PC-3 (cell line): Measurements from ENCODE around the gene SLC9A9. TPM values are rescaled to one million over a fixed set of nuclear protein-coding genes. Genes with fewer than 3 reads are reported as not detected.

Experiments
- ATAC-seq: fragments of 200-7000 bp; cut with Tn5 transposase; 2 replicates; pipeline ENCODE4 v1.9.1; 2020; ENCODE audit warnings: mild to moderate bottlenecking, moderate library complexity
- BruUV-seq: library from RNA; stranded (reverse); fragments of 400-500 nt; replicated peaks from 2 replicates; lab custom pipeline; 2021; lab: Mats Ljungman, UMichigan
- CTCF ChIA-PET: fragments of 300-600 bp; sonication (Branson Sonifier 250); formaldehyde crosslinking; loops from one replicate; lab custom pipeline; 2022; ENCODE audit warnings: antibody characterized with exemption; lab: Charles Lee
- POLR2A ChIA-PET: fragments of 300-600 bp; sonication (Branson Sonifier 250); formaldehyde crosslinking; loops from one replicate; lab custom pipeline; 2022; ENCODE audit warnings: antibody characterized with exemption; ENCODE audit not compliant: unreplicated experiment; lab: Charles Lee
- DNase-seq: peaks from one replicate; pipeline ENCODE4 v3.0.0-alpha.2; 2015
- H2AFZ ChIP-seq: fragments of 300-600 bp; sonication (generic); 2 replicates; pipeline ENCODE4 v1.6.0; 2016; ENCODE audit warnings: antibody characterized with exemption, low read length
- H3F3A ChIP-seq: fragments of 300-600 bp; sonication (generic); one replicate; pipeline ENCODE4 v1.6.0; 2017; ENCODE audit warnings: antibody characterized with exemption, low read length, control low read depth, mild to moderate bottlenecking; ENCODE audit not compliant: unreplicated experiment
- H3K27ac ChIP-seq: fragments of 300-600 bp; sonication (generic); 2 replicates; pipeline ENCODE4 v1.5.1; 2016; ENCODE audit warnings: mild to moderate bottlenecking, low read length
- H3K27me3 ChIP-seq: fragments of 300-600 bp; sonication (generic); 2 replicates; pipeline ENCODE4 v1.6.1; 2016; ENCODE audit warnings: low read length, mixed read lengths
- H3K36me3 ChIP-seq: fragments of 300-600 bp; sonication (generic); 2 replicates; pipeline ENCODE4 v1.6.1; 2016; ENCODE audit warnings: low read depth, mixed run types, low read length, mixed read lengths
- H3K4me1 ChIP-seq: fragments of 300-600 bp; sonication (generic); 2 replicates; pipeline ENCODE4 v1.5.1; 2016; ENCODE audit warnings: low read length; ENCODE audit not compliant: insufficient read depth
- H3K4me2 ChIP-seq: fragments of 300-600 bp; sonication (generic); 2 replicates; pipeline ENCODE4 v1.6.0; 2016; ENCODE audit warnings: low read length
- H3K4me3 ChIP-seq: fragments of 300-600 bp; sonication (generic); 2 replicates; pipeline ENCODE4 v1.5.1; 2016; ENCODE audit warnings: mild to moderate bottlenecking, low read length, mixed read lengths
- H3K79me2 ChIP-seq: fragments of 300-600 bp; sonication (generic); 2 replicates; pipeline ENCODE4 v1.6.1; 2017; ENCODE audit warnings: low read length, mixed read lengths
- H3K9ac ChIP-seq: fragments of 300-600 bp; sonication (generic); 2 replicates; pipeline ENCODE4 v1.6.0; 2016; ENCODE audit warnings: mild to moderate bottlenecking, low read length
- H3K9me2 ChIP-seq: fragments of 300-600 bp; sonication (generic); replicated peaks from 2 replicates; pipeline ENCODE4 v1.6.1; 2016; ENCODE audit warnings: mixed run types, low read length, mixed read lengths
- H3K9me3 ChIP-seq: fragments of 300-600 bp; sonication (generic); 2 replicates; pipeline ENCODE4 v1.6.1; 2016; ENCODE audit warnings: low read length, mixed read lengths
- H4K20me1 ChIP-seq: fragments of 300-600 bp; sonication (generic); 2 replicates; pipeline ENCODE4 v1.6.1; 2016; ENCODE audit warnings: low read length, mixed read lengths
- EZH2 ChIP-seq: fragments of 300-600 bp; sonication (generic); IDR thresholded peaks from one replicate; pipeline ENCODE4 v1.6.1; 2017; ENCODE audit warnings: antibody characterized with exemption, mild to moderate bottlenecking, low read length; ENCODE audit not compliant: unreplicated experiment
- EZH2phosphoT487 ChIP-seq: fragments of 300-600 bp; sonication (generic); IDR thresholded peaks from 2 replicates; pipeline ENCODE4 v1.6.1; 2018; ENCODE audit warnings: mild to moderate bottlenecking, antibody characterized with exemption, low read length, borderline replicate concordance
- intact Hi-C: fragments of 100-400 bp; cut with micrococcal nuclease; formaldehyde crosslinking; loops from 2 replicates; pipeline ENCODE4 v1.9.0; 2023
- total RNA-seq: library from RNA; depleted of rRNA; stranded (reverse); fragments of >200 nt; gene quantifications from 2 replicates; pipeline ENCODE4 v1.2.3, GENCODE V29; 2014
- TF ChIP-seq, protein P1 (sequence below): fragments of 300-600 bp; sonication (generic); conservative IDR thresholded peaks from 2 replicates; pipeline ENCODE4 v1.5.1; 2017; ENCODE audit warnings: antibody characterized with exemption, low read depth, mild to moderate bottlenecking, low read length

The SLC9A9 gene
- total RNA-seq, 1 experiment from 2014 or later = 0.07 TPM

DNA sequence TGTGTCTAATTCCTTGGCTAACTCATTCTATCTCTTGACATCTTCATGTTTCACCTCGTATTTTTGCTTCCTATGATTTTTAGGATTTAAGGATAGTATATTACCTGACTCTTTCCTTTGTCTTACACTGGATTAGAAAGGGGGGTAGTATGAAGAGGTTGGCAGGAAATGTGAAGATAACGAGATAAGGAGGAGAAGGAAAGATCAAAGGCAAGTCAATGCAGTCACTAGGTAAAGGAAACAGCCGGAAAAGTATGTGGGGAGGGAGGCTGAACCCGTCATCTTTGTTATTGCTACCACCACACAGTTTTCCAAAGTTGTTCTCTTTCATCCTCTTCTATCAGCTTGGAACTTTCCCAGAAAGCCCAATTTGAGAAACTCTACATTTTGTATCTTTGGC, 90.6 kb downstream of the SLC9A9 start:
- no TSS peak for BruUV-seq

DNA sequence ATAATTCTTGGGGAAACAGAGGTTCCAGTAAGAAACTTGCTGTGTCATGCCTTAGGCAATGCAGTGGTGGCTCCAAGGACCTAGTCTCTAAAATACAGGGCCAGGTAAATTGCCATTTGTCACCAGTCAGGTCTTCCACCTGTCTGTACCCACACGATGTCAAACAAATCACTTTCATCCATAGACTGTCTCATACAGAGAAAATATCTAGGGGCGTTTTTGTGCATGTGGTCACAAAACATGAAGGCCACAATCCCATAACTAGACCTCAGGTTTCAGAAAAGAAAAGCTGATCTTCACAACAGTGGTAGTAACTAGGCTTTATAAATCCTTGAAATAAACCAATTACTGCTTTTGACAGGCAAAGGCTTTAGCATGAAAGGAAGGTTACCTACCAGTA, 92.3 kb downstream of the SLC9A9 start:
- CTCF ChIA-PET = no interaction called here
- Histone ChIP-seq H4K20me1 (no peaks in the 10 kb centered on the region), H3K27me3 (no peaks in the 10 kb centered on the region), H3K9ac (no peak overlapping the region), H3K9me3 (no peaks in the 10 kb centered on the region), H3K4me2 (no peak overlapping the region), H3K4me1 (no peaks in the 10 kb centered on the region), H3F3A (no peaks in the 10 kb centered on the region), H3K36me3 (no peaks in the 10 kb centered on the region), H3K4me3 (no peak overlapping the region), H3K79me2 (no peaks in the 10 kb centered on the region), H3K27ac (no peak overlapping the region), H2AFZ (no peak overlapping the region), H3K9me2 (no peaks in the 10 kb centered on the region)
- POLR2A ChIA-PET = no interaction called here
- no peak for DNase-seq
- intact Hi-C loops = no loop called here
- TF ChIP-seq, protein P1, sequence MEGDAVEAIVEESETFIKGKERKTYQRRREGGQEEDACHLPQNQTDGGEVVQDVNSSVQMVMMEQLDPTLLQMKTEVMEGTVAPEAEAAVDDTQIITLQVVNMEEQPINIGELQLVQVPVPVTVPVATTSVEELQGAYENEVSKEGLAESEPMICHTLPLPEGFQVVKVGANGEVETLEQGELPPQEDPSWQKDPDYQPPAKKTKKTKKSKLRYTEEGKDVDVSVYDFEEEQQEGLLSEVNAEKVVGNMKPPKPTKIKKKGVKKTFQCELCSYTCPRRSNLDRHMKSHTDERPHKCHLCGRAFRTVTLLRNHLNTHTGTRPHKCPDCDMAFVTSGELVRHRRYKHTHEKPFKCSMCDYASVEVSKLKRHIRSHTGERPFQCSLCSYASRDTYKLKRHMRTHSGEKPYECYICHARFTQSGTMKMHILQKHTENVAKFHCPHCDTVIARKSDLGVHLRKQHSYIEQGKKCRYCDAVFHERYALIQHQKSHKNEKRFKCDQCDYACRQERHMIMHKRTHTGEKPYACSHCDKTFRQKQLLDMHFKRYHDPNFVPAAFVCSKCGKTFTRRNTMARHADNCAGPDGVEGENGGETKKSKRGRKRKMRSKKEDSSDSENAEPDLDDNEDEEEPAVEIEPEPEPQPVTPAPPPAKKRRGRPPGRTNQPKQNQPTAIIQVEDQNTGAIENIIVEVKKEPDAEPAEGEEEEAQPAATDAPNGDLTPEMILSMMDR = no peak
- no peak for TF ChIP-seq EZH2phosphoT487
- no peak for TF ChIP-seq EZH2
- no peak for ATAC-seq
- no TSS peak for BruUV-seq

More for the DNA sequence above, 90.6 kb downstream of the SLC9A9 start:
- DNase-seq (no peak), ATAC-seq (no peak)
- ChIA-PET CTCF (interaction anchor here (0.6 kb wide), 1 partner anchor 622 kb away, joined by 3 read pairs; no protein-coding TSS in a partner anchor), POLR2A (no interaction called here)
- no peaks in the 10 kb centered on the region for H3K79me2 ChIP-seq
- no peak overlapping the region for H3K27ac ChIP-seq
- H3F3A ChIP-seq = no peaks in the 10 kb centered on the region
- no peaks in the 10 kb centered on the region for H3K9me3 ChIP-seq
- H3K27me3 ChIP-seq = no peaks in the 10 kb centered on the region
- TF ChIP-seq, protein P1 = no peak
- TF ChIP-seq EZH2phosphoT487 = no peak
- H4K20me1 ChIP-seq = no peaks in the 10 kb centered on the region
- no peaks in the 10 kb centered on the region for H3K9me2 ChIP-seq
- H3K4me2 ChIP-seq = no peak overlapping the region
- H2AFZ ChIP-seq = no peak overlapping the region
- H3K36me3 ChIP-seq = no peaks in the 10 kb centered on the region
- H3K4me1 ChIP-seq = no peaks in the 10 kb centered on the region
- intact Hi-C loops = no loop called here
- H3K4me3 ChIP-seq = no peak overlapping the region
- no peak overlapping the region for H3K9ac ChIP-seq

DNA sequence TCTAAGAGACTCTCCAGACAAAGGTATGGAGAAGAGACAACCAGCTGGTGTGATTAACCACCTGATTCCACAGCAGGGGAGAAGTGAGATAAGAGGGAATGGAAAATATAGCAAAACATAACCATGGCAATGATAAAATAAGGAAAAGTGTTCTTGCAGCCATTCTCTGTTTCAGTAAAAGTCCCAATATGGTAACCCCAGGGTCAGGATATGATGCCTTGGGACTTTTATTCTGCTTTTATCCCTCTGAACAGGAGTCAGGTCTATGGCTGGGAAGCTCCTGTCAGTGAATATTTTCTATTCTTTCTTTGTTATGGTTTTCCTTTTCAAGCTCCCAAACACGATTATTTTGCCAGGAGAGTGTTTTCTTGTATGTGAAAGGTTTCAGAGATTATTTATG, 94.2 kb downstream of the SLC9A9 start:
- Histone ChIP-seq H3K9me3 (no peaks in the 10 kb centered on the region), H3K36me3 (no peaks in the 10 kb centered on the region), H3K4me3 (no peak overlapping the region), H3K9ac (no peak overlapping the region), H3F3A (no peaks in the 10 kb centered on the region), H3K4me2 (no peak overlapping the region), H4K20me1 (no peaks in the 10 kb centered on the region), H3K9me2 (no peaks in the 10 kb centered on the region), H2AFZ (no peak overlapping the region), H3K27ac (no peak overlapping the region), H3K27me3 (no peaks in the 10 kb centered on the region), H3K79me2 (no peaks in the 10 kb centered on the region), H3K4me1 (no peaks in the 10 kb centered on the region)
- no peak for DNase-seq
- intact Hi-C loops = no loop called here
- ATAC-seq = no peak
- no peak for TF ChIP-seq EZH2phosphoT487
- TF ChIP-seq, protein P1 = no peak
- no peak for TF ChIP-seq EZH2
- ChIA-PET CTCF (no interaction called here), POLR2A (no interaction called here)
- no TSS peak for BruUV-seq
